ENCODE data around the gene MAST2. TPM values are rescaled to one million over a fixed set of nuclear protein-coding genes. Genes with fewer than 3 reads are reported as not detected.
A peak's percentile ranks its signal among the peaks of the same experiment; 100 is the strongest.
"Not testable (repeated sequence)": the region's sequence is repeated elsewhere in the genome, so short reads cannot be mapped to it uniquely, and the experiment has no call there.

The MAST2 gene
- total RNA-seq, 3 donors from 2014 or later, result 90.0 to 158 (median 100.0) TPM

DNA sequence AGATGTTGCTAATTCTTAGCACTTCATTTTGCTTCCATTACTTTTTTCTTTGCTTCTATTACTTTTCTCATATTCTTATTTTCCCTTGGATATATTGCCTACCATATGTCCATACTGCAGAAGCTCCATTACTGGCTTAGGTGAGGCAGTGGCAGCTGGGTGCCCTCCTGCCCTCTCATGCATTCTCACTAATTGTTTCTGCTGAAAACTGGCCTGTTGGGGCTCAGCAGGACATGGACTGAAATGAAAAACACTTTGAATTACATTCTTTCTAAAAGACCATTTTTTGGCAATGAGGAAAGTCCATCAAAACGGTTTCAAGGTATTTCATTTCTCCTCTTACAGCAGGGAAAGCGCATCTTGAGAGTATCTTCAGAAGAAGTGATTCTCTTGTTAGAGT lies 122.9 kb downstream of the MAST2 start:
- H3K9me3 ChIP-seq, result no peaks in the 10 kb centered on the region
- H3K4me3 ChIP-seq, result no peak overlapping the region
- no peak for TF ChIP-seq CTCF (IDR thresholded peaks at IDR 0.05)
- intact Hi-C loops (cut with DNase I, micrococcal nuclease), result no loop called here
- H3K36me3 ChIP-seq (ENCODE audit: low read depth), result no peaks in the 10 kb centered on the region
- ATAC-seq, result no peak
- H3K4me1 ChIP-seq (ENCODE audit: low read depth), result peaks cover 7% of the 10 kb centered on the region
- no peak for DNase-seq

DNA sequence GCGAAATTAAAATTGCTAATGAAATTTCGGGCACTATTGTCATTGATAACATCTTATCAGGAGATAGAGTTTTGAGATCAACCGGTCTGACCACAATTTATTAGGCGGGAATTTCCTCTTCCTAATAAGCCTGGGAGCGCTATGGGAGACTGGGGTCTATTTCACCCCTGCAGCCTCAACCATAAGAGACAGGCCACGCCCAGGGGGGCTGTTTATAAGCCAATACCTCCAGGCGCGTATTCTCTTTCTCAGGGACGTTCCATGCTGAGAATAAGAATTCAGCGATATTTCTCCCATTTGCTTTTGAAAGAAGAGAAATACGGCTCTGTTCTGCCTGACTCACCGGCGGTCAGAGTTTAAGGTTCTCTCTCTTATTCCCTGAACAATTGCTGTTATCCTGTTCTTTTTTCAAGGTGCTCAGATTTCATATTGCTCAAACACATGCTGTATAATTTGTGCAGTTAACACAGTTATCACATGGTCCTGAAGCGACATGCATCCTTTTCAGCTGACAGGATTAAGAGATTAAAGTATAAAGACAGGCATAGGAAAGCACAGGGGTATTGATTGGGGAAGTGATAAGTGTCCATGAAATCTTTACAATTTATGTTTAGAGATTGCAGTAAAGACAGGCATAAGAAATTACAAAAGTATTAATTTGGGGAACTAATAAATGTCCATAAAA lies 124.0 kb downstream of the MAST2 start:
- intact Hi-C loops (cut with DNase I, micrococcal nuclease); H3K4me3 ChIP-seq; H3K36me3 ChIP-seq (ENCODE audit: low read depth); H3K9me3 ChIP-seq; H3K4me1 ChIP-seq (ENCODE audit: low read depth); DNase-seq; ATAC-seq: not testable (repeated sequence)

GRCh38 chr1:45928486-45929205 lies 125.2 kb downstream of the MAST2 start:
- ATAC-seq (no peak), DNase-seq (no peak)
- no peak for TF ChIP-seq CTCF (IDR thresholded peaks at IDR 0.05)
- intact Hi-C loops (cut with DNase I, micrococcal nuclease), result no loop called here
- Histone ChIP-seq H3K36me3 (ENCODE audit: low read depth) (no peaks in the 10 kb centered on the region), H3K4me3 (no peak overlapping the region), H3K4me1 (ENCODE audit: low read depth) (no peaks in the 10 kb centered on the region), H3K9me3 (no peaks in the 10 kb centered on the region)

GRCh38 chr1:45929257-45929687 lies 125.9 kb downstream of the MAST2 start:
- no peaks in the 10 kb centered on the region for H3K36me3 ChIP-seq (ENCODE audit: low read depth)
- no peaks in the 10 kb centered on the region for H3K9me3 ChIP-seq
- H3K4me3 ChIP-seq, result no peak overlapping the region
- no peaks in the 10 kb centered on the region for H3K4me1 ChIP-seq (ENCODE audit: low read depth)
- DNase-seq, result no peak
- no peak for TF ChIP-seq CTCF (IDR thresholded peaks at IDR 0.05)
- no peak for ATAC-seq
- intact Hi-C loops (cut with DNase I, micrococcal nuclease), result no loop called here

DNA sequence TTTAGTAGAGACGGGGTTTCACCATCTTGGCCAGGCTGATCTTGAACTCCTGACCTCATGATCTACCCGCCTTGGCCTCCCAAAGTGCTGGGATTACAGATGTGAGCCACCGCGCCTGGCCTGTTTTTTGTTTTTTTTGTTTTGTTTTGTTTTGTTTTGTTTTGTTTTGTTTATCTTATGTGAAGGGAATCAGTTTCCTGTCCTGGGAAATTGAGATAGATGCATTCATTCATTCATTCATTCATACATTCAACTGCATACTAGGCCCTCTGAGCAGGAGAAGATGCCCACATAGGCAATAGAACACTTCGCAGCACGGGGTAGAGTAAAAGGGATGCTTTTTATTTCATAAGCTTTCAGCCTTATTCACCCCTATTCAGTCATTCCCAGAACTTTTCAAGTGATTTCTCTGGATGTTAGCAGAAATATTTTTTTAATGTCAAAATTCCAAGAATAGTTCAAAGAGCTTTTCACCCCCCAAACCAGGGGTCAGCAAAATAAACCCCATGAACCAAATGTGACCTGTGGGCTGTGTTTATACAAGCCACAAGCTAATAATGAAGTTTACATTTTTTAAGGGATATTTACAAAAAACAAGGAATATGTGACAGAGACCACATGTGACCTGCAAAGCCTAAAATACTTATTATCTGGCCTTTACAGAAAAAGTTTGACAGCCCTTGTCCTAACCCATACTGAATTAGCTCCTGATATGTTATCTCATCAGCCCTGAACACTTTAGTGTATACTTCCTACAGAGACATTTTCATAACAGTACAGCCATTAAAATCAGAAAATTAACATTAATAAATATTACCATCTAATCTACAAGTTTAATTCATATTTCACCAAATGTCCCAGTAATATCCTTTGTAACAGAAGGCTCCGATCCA lies 127.1 kb downstream of the MAST2 start:
- H3K4me3 ChIP-seq, result no peak overlapping the region
- no peaks in the 10 kb centered on the region for H3K36me3 ChIP-seq (ENCODE audit: low read depth)
- intact Hi-C loops (cut with DNase I, micrococcal nuclease), result no loop called here
- no peaks in the 10 kb centered on the region for H3K4me1 ChIP-seq (ENCODE audit: low read depth)
- no peak for TF ChIP-seq CTCF (IDR thresholded peaks at IDR 0.05)
- DNase-seq (no peak), ATAC-seq (no peak)
- H3K9me3 ChIP-seq, result no peaks in the 10 kb centered on the region

DNA sequence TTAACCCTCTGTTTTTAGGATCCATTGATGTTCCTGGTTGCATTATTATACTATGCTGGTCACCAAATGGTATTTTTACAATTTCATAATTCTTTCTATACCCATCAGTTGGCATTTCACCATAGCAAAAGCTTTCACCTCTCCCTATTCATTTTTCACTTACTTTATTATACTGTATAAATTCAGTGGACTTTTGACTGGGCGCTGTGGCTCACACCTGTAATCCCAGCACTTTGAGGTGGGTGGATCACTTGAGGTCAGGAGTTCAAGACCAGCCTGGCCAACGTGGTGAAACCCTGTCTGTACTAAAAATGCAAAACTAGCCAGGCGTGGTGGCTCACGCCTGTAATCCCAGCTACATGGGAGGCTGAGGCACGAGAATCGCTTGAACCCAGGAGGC lies 128.8 kb downstream of the MAST2 start:
- ATAC-seq, result peak; percentile 82
- H3K36me3 ChIP-seq (ENCODE audit: low read depth); intact Hi-C loops (cut with DNase I, micrococcal nuclease); H3K4me1 ChIP-seq (ENCODE audit: low read depth); DNase-seq; H3K4me3 ChIP-seq; H3K9me3 ChIP-seq: not testable (repeated sequence)
